Kidney glomerular epithelial cell (primary cell): Measurements from ENCODE around the gene NUTF2.
"Not testable (repeated sequence)": the region's sequence is repeated elsewhere in the genome, so short reads cannot be mapped to it uniquely, and the experiment has no call there.

ENCODE experiments used
- DNase-seq: peaks from one replicate; lab custom pipeline; 2025; lab: John Stamatoyannopoulos, UW

Gene NUTF2

DNA sequence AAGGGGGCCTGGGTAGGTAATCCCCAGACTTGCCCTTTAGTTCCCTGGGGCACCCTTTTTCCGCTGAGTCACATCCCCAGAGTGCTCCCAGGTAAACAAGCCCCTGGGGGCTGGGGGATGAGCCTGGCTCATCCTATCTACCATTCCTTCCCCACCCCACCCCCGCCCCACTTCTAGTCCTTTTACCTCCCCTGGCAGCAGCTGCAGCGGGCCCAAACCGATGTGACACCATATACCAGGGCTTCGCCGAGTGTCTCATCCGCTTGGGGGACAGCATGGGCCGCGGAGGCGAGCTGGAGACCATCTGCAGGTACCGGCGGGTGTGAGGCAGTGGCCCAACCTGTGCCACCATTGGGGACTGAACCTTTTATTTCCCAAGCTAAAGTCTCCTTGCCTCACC is 38.8 kb downstream of the NUTF2 start:
- no peak for DNase-seq

DNA sequence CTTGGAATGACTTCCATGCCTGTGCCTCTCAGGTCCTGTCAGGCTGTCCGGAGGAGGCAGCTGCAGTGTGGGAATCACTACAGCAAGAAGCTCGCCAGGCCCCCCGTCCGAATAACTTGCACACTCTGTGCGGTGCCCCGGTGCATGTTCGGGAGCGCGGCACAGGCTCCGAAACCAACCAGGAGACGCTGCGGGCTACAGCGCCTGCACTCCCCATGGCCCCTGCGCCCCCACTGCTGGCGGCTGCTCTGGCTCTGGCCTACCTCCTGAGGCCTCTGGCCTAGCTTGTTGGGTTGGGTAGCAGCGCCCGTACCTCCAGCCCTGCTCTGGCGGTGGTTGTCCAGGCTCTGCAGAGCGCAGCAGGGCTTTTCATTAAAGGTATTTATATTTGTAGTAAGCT is 39.2 kb downstream of the NUTF2 start:
- DNase-seq: no peak

DNA sequence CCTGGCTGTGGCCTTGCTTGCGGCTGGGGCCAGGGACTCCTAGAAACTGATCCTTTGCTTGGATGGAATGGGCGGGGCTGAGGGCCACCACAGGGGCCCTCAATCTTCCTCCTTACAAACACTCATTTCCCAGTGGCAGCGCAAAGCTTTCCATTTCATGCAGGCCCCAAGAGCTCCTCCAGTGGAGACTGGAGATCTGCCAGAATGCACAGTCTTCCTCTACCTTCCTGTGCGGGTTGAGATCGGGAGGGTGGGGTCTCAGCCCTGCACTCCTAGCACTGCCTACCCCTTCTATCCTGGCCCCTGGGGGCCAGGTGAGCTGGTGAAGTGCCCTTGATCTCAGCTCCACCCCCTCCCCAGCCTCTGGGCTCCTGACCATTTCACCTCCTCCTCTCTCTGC is 39.7 kb downstream of the NUTF2 start:
- DNase-seq: no peak

DNA sequence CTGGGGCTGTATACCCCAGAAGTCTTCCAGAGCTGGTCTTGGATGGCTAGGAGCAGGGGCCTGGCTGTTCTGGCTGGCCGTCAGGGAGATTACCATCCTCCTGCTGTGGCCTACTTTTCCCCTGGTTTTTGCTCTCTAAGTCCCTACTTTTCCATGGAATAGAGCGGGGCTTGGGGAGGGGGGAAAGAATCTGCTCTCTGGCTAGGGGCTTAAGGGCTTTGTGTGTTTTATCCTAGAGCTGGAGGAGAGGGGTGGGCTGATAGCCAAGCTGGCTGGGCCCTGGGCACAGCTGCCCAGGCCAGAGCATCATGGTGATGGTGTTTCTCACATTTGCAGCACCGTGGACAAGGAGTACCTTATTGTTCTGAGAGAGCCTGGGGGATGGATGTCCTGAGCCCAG is 41.6 kb downstream of the NUTF2 start:
- DNase-seq: no peak

DNA sequence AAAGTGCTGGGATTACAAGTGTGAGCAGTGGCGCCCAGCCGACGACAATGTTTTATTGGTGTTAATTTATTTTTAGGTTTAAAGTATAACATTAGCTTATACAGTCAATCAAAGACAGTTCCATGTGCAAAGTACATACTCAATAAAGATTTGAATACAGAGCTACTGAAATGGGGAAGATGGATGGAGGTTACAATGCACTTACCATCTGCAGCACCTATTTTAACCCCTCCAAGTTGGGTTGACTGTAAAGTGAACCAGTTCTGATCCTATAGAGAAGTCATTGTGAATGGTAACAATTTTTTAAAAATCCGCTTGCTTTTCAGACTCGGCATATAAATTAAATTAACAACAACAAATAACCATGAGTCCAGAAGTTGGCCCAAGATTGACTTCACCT is 45.6 kb downstream of the NUTF2 start:
- no peak for DNase-seq

DNA sequence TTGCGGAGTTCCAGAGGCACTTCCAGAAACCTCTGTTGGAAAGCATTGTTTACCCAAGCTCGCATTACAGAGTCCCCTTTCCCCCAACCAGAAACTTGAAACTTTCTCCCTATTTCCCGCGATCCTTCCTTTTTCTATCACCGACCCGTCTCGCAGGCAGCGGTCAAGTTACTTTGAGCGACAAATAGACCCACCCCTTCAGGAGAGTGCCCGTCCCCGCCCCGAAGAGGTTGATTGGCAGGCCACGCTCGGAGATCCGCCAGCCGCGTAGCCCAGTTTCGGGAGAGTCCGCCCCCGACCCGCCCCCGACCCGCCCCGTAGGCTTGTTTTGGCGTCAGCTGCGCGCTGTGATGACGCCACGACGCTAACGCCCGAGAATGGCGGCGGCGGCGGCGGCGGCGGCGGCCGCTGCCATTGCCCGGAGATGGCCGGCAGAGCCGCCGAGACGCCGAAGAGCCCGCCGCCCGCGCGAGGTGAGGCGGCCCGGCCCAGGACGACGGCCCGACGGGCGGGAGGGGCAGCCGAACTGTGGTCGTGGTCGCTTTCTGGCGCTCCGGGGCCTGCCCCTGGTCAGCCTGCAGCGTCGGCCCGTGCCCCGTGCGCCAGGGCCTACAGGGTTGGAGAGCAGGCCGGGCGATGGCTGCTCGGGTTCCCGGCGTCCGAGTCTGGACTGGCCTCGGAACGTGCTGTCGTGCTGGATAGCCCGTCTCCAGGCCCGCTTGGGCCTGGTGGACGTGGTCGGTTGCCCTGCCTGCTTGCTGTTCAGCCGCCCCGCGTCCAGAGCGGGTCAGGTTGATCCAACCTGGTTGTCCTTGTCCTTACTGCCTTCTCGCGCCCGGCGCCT is 46.4 kb downstream of the NUTF2 start, which contains the start of gene PSKH1:
PSKH1 (plus strand) TSS at position 356 of the 844 bp plus-strand sequence. CDS start 15,496 bp downstream, outside the sequence.
- DNase-seq: peak; percentile 95

DNA sequence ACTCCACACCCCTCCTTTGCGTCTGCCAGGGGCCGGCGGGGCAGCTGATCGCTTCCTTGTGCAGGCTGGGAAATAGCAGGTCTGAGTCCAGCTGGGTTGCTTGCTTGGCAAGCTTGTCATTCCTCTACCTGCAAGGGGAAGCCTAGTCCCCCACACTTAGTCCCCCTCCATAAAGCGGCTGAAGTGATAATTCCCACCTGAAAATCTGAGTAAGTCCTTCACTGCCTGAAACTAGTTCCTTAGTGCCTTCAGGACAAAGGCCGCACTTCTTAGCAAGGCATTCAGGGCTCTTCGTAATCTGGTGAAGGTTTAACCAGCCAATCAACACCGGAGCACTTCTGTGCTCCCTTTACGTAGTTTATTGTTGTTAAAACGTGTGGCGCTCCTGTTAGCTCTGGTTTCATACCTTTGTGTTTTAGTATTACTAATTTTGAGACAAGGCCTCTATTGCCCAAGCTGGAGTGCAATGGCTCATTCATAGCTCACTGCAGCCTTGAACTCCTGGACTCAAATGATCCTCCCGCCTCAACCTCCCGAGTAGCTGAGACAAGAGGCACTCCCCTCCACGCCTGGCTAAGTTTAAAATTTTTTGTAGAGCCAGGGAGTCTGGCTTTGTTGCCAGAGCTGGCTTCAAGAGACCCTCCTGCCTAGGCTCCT is 47.1 kb downstream of the NUTF2 start:
- peak; percentile 32 for DNase-seq

DNA sequence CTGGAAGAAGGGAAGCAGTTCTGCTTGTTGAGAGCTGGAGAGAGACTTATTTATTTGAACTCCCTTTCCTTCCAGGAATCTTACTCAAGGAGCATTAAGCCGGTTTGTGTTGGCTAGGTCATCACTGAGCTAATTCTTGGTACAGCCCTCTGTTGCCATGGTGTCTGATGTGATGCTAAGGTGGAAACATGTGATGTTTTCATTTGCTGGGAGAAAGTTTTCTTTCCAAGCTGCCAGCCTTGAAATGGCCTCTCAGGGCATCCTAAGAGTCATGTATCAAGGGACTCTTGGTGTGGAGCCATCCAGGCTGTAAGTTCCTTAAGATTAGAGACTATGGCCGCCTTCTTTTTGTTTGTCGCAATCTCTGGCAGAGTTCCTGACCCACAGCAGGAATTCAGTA is 50.5 kb downstream of the NUTF2 start:
- peak; percentile 2 for DNase-seq

DNA sequence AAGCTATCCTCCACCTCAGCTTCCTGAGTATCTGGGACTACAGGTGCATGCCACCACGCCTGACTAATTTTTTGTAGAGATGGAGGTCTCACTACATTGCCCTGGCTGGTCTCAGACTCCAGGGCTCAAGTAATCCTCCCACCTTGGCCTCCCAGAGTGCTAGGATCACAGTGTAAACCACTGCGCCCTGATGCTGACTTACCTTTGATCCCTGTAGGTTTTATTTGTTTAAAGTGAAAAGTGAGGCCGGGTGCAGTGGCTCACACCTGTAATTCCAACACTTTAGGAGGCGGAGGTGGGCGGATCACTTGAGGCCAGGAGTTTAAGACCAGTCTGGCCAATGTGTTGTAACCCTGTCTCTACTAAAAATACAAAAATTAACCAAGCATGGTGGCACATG is 55.0 kb downstream of the NUTF2 start:
- no peak for DNase-seq

DNA sequence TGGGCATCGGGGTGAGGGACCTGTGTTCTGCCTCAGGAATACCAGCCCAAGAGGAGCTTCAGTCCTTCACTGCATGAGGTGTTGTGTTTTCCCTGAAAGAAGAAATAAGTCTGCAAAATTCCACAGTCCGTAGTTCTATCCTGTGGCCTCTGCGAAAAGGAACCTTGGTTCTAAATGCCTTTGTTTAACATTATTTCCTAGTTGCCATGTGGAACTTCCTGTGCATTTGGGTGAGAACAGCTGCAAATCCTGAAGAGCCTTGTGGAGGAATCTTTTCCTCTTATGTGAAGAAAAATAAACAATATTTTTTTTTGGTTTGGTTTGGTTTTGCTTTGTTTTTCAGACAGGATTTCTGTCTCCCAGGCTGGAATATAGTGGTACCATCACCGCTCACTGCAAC is 56.1 kb downstream of the NUTF2 start:
- no peak for DNase-seq

DNA sequence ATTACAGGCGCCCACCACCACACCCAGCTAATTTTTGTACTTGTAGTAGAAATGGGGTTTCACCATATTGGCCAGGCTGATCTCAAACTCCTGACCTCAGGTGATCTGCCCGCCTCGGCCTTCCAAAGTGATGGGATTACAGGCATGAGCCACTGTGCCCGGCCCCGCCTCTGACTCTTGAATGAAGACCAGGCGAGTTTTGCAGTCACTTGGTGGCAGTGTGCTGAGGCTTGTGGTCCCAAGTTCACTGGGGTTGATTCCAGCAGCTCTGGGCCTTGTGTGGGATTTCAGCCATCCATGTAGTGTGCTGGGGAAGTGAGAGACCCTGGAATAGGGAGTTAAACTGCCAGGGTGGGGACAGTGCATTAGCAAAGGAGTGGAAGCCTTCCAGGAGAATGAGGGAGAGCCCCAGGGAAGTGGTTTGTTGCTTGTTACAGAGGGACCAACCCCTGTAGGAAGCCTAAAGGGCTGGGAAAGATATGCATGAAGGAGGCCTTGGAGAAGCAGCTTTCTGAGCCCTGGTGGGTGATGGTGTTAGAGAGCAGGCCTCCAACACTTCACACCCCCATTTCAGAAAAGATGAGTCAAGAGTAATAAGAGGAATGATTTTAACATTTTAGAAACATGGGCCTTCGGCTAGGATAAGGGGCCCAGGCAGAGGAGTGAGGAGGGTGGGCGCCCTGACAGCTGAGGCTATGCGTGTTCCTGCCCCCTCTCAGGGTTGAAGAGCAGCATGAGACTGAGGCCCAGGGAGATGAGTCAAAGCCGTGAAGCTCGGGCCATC is 60.9 kb downstream of the NUTF2 start:
- no peak for DNase-seq

DNA sequence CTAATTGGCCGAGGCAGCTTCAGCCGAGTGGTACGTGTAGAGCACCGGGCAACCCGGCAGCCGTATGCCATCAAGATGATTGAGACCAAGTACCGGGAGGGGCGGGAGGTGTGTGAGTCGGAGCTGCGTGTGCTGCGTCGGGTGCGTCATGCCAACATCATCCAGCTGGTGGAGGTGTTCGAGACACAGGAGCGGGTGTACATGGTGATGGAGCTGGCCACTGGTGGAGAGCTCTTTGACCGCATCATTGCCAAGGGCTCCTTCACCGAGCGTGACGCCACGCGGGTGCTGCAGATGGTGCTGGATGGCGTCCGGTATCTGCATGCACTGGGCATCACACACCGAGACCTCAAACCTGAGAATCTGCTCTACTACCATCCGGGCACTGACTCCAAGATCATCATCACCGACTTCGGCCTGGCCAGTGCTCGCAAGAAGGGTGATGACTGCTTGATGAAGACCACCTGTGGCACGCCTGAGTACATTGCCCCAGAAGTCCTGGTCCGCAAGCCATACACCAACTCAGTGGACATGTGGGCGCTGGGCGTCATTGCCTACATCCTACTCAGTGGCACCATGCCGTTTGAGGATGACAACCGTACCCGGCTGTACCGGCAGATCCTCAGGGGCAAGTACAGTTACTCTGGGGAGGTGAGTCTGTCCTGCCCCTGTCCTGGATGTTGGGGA is 62.5 kb downstream of the NUTF2 start:
- no peak for DNase-seq

DNA sequence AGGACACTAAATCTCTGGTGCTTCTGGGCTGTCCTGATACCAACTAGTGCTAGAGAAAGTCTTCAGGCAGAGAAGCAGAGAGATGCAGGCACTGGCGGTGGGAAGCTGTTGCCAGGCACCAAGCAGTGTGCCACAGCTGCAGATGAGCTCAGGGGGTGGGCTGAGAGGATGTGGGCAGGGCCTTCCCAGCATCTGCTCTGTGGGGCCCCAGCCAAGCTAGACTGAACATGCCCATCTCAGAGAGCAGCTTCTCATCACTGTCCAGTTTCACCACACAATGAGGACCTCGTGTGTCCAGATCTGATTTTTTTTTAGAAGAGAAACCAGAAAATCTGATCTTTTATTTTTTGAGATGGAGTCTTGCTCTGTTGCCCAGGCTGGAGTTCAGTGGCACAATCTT is 63.4 kb downstream of the NUTF2 start:
- no peak for DNase-seq

DNA sequence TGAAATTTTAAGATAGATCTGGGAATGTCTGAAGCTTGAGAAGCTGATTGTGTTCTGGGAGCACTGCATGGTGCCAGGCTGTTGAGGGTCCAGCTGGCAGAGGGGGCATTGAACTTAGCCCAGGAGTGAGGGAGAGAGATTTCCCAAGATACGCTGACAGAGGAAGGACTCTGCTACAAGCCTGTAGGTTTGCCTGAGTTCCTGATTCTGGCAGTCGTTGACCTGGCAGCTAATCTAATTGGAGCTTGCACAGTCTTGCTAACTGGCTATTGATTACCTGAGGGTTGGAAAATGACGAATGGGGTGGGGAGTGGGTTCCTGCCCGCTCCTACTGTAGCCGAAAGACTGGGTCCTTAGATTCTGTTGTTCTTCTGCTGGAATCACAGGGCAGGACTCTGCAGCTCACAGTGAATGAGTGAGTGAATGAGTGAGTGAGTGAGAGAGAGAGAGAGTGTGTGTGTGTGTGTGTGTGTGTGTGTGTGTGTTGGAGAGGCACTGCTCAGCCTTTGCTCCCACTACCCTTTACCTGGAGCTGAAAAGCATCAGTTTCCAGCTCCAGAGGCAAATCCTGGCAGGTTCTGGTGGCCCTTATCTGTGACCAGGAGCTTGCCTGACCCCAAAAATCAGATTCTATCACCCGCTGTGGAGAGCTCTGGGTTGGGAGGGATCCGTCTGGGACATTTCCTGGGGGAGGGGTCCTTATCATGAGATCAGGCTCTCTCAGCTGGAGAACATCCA is 68.2 kb downstream of the NUTF2 start:
- DNase-seq: no peak

DNA sequence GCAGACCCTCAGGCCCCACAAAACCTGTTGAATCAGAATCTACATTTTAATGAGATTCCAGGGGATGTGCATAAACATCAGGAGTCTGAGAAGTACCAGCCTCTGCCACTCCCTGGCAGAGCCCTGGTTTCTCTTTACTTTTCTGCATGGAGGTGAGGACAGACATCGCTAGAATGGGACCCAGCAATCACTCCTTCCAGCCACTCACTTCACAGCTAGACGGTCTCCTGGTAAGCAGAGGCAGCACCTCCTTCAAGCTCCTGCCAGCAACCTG is 68.7 kb downstream of the NUTF2 start:
- DNase-seq: not testable (repeated sequence)

DNA sequence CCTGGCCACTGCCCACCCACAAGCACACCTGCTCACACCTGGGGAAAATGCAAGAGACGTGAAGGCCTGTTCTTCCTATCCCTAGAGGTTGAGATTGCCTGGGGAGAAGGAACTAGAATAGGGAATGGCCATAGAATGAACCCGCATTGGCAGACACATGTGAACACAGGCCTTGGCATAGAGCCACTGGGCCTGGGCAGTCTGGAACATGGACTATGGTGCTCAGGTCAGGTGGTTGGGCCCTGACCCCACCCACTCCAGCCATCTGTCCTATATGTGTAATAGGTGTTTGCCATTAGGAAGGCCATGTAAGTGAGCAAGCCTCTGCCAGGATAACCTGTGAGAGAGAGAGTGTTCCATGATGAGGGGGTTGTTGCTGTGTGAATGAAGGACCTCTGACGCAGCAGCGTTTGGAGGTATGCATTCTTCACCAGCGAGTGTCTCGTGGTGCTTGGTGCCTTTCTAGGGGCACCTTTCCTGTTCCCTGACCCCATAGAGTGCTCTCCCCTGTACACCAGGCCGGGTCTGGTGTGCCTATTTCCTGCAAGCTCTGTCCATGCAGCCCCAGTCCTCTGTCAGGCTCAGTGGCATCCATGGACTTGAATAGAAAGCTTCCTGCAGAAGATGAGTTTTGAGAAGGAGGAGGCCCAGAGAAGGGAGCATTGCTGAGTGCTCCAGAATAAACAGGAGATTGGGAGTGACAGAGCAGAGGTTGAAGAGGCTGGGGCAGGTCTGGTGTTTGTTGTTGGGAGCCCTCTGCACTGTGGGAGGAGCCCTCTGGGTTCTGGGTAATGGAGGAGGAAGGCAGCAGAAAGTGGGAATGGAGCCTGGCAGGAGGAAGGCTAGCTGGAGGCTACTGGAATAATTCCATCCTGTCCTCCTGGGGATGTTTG is 69.3 kb downstream of the NUTF2 start:
- DNase-seq: no peak

DNA sequence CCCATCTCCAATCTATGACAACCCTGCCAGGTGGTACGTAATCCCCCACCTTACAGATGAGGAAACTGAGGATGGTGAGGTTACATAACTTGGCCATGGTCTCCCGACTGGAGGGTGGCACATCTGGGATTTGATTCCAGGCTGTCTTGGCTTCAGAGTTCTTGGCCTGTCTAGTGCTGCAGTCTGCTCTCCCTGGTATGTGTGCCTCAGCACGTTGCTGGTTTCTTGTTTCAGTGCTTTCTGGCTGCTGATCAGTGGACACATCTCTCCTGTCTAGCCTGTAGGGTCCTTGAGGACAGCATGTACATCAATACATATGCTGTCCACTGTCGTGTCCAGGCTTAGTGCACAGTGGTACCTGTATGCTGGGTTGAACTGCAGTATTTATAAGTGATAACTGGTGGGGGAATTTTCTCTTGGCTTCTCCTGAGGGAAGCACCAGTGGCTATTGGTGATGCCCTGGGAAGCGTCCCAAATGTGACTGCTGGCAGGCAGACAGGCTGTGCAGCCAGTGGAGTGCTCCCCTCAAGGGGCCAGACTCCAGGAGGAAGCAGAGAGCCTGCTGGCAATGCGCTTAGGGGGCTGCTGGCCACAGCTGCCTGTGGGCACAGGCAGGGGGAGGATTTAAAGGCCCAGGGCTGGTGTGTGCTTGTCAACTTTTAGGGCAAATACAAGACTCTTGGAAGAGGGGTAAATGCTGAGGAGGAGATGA is 70.6 kb downstream of the NUTF2 start:
- no peak for DNase-seq

DNA sequence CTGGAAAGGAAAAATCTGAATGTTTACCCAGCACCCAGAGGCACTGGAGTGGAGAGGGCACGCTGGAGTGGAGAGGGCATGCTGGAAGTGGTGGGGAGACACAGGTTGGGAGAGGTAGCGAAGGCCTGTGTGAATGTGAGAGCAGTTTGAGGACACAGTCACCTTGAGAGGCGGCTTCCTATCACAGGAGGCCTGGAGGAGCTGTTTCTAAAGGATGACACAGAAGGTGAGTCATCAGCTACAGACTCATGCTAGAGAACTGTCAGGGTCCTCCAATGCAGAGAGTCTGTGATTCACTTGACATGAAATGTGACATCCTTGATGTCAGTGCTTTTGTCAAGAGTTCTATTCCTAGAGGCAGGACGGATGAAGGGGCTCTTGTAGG is 71.1 kb downstream of the NUTF2 start:
- peak; percentile 73 for DNase-seq

DNA sequence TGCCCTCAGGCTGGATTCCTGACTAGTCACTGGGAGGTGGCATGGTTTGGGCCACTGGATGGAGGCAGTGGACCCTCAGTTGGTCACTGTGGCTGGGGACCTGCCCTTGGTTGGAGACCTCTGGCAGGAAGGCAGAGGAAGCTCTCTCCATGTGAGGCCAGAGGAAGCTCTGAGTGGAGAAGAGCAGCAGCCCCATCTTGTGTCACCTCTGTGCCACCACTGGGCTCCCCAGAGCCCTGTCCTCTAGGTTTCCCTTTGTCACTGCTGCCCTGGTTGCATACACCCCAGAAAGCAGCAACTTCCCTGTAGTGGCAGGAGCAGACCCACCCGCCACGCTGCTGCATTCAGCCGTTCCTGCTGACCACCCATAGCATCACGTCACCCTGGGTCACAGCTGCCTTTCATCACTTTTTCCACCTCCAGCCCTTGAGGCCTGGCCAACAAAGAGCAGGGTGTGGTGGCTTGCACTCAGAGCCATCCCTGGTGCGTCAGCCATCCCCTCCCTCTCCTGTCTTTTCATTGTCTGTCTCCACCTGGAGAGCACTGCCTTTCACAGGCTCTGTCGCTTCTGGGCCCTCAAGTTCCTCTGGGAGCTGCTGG is 73.0 kb downstream of the NUTF2 start:
- DNase-seq: no peak
